HG03097 (cell line): ENCODE data around the gene CADPS.

ENCODE experiments used
- ATAC-seq: cut with Tn5 transposase; IDR thresholded peaks from one replicate; pipeline ENCODE4 v1.9.1; 2021; ENCODE audit not compliant: unreplicated experiment, low FRiP score

Gene CADPS

GRCh38 chr3:62815981-62816380 is 59.2 kb downstream of the CADPS start:
- ATAC-seq, result no peak

DNA sequence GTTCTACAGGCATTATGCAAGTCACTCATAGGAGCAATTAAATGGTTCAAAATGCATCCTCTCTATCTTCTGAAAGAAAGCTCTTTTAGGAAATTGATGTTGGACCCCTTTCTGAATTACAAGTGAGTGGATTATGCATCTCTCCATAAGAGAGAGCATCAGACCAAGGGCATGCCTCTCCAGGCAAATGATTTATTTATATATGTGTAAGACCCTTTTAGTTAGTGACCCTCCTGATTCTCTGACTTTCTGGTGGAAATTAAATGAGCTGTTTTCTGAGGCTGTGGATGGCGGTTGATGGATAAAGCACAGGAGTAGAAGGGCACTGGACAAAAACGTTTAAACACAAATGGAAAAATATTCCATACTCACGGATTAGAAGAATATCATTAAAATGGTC is 62.6 kb downstream of the CADPS start:
- no peak for ATAC-seq

GRCh38 chr3:62811119-62811518 is 64.1 kb downstream of the CADPS start:
- ATAC-seq, result no peak

GRCh38 chr3:62809369-62809768 is 65.8 kb downstream of the CADPS start:
- no peak for ATAC-seq

DNA sequence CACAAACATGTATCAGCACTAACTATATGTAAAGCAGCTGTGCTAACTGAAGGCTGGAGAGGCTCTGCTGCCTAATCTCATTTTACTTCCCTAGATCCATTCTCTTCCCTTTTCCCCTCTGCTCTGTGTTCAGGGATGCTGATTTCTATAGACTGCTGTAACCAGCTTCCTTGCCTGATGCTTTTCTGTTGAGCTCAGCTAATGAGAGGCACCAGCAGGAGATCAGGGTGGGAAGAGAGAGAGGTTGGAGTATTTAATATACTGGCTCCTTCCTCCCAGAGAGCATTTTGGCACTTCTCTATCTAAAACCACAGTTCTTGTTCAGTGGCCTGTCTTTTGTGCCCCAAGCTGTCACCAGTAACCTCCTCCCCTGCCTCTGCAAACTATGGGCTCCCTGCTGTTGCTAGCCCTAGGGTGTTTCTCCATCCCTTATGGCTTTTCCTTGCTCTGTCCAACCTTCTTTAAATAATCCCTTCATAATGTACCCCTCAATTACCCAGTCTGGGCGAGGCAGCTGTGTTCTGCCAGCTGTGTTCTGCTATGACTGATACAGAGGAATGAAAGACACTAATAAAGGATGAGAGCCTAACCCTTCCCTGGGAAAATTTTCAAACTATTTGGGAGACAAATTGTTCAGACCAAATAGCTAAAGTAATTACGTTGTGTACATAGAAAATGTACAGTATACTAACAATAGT is 69.5 kb downstream of the CADPS start:
- no peak for ATAC-seq

DNA sequence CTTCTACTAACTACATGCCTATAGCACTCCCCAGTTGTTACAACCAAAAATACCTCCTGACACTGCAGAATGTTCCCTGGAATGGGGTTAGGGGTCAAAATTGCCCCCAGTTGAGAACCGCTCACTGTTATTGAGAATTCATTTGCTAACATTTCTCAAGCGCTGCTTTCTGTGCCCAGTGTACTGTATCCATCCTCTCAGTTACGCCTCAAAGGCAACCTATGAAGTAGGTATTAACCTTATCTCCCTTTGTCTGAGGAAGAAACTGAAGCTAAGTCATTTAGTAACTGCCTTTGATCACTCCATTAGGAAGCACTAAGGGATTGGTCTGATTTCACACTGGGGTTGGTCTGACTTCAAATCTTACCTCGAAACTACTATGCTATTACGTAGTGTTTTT is 70.1 kb downstream of the CADPS start:
- no peak for ATAC-seq

GRCh38 chr3:62803276-62803675 is 71.9 kb downstream of the CADPS start:
- no peak for ATAC-seq

DNA sequence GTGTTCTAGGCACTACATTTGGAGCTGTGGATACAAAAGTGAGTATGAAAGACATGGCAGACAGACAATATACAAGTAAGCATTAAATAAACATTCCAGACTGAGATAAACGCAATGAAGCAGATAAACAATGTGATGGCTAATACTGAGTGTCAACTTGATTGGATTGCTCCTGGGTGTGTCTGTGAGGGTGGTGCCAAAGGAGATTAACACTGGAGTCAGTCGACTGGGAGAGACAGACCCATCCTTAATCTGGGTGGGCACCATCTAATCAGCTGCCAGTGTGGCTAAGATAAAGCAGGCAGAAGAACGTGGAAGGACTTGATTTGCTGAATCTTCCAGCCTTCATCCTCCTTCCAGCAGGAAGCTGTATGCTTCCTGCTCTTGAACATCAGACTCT is 77.2 kb downstream of the CADPS start:
- no peak for ATAC-seq

GRCh38 chr3:62797132-62797531 is 78.1 kb downstream of the CADPS start:
- no peak for ATAC-seq

GRCh38 chr3:62795978-62796657 is 79.1 kb downstream of the CADPS start:
- no peak for ATAC-seq

DNA sequence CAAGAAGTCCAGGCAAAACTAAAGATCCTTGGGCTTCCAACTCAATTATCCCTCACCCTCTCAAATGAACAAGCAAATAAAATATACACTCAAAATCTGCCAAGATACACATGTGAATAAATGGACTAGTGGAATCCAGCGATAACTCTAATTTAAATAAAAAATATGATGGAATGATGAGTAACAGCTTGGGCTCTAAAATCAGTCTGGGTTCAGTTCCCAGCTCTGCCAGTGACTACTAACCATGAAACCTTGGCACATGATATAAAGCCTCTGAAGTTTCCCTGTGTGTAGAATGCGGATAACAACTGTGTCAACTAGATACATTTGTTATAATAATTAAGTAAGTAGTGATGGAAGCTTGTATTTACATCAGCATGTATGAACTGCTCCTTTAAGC is 81.3 kb downstream of the CADPS start:
- ATAC-seq, result no peak

DNA sequence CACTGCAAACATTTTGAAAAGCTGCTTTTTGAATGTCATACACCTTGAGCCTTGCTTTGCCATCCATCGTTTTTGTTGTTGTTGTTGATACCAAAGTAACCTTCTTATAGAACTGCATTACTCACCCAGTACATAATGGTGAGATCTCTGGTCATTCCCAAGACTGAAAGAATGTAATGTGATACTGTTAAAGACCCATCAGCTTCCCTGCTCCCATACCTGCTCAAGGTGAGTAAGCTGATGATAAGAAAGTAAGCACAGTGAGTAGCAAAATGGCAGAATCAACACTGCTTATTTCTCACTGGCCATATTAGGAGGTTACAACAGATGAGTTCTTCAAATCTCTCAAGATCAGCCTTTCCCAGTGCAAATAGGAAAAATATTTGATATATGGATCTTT is 89.8 kb downstream of the CADPS start:
- no peak for ATAC-seq

DNA sequence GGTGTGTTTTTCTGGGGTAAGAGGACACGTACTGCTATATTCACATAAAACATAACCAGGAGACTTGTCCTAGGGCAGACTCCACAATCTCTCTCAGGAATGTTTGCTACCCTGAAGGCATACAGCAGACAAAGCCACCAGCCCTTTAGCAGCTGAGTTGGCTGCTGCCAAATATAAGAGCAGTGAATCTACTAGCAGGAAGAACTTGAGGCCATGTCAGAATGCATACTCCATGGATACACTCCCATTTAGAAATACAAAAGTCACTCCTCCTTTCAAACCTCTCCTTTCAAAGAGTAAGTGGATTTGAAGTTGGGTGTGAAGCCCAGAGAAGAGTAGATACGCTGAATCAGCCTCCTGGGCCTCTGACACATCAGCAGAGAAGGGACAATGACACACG is 94.1 kb downstream of the CADPS start:
- no peak for ATAC-seq

DNA sequence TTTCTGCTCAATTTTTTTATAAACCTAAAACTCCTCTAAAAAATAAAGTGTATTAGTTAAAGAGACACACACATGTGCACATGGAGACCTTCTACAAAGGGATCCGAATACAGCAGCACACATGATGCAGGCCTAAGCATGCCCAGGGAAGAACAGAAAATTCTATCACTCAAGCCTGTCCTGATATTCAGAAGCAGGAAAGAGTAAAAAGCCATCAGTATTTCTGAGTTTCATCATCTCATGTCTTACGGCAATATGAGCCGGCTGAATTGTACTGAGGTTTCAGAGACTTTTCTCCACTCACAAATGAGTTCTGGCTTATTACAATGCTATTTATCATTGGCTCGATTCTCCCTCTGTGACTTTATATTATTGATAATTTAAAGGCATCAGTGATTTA is 97.5 kb downstream of the CADPS start:
- ATAC-seq, result no peak

- ATAC-seq, result no peak
Measured at GRCh38 chr3:62777130-62777529, 98.1 kb downstream of the CADPS start.

DNA sequence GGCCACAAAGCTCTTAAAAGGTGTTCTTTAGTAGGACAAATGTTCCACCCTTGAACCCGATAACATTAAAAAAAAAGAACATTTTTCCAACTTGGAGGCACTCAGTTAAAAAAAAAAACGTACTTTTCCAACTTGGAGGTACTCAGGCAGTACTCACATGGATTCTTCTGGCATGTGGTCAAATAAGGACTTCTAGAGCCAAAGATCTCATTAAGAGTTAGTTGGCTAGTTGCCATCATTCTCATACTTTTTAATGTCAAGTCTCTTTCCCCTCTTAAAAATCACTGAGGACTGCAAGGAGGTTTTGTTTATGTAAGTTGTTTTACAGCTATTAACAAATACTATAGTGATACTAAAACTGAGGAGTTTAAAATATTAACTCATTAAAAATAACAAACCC is 101.0 kb downstream of the CADPS start:
- ATAC-seq, result no peak

- no peak for ATAC-seq
Measured at GRCh38 chr3:62771331-62772072, 103.7 kb downstream of the CADPS start.

DNA sequence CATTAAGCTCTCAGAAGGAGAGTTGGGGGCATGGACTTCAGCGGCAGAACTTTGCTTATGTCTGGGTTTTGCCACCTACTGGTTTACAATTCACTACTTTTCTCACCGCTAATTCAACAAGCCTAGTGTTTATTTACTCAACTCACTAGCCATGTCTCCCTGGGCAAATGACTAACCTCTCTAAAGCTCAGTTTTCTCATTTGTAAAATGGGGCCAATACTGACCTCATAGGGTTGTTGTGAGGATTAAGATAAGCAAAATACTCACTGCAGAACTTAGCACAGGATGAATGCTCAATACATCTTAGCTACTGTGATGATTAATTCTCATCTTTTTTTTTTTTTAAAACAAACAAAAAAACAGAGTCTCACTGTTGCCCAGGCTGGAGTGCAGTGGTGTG is 106.3 kb downstream of the CADPS start:
- ATAC-seq, result no peak

DNA sequence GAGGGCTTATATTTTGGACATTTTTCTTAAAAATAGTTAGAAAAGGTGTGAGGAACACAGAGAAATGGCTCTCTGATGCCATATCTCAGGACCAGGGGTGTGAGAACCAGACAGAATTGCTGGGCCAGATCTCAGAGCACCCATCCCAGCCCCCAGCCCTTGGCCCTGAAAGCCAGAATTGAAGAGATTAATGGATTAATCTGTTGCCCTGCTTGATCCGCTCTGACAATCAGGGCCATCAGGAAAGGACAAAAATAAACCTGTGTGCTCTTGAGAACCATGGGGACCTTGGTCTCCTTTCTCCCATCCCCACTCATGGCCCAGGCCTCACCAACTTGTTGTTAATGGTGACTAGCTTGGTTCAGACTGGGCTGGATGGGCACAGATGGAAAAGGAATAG is 113.5 kb downstream of the CADPS start:
- no peak for ATAC-seq

- no peak for ATAC-seq
Measured at GRCh38 chr3:62761311-62761710, 113.9 kb downstream of the CADPS start.

DNA sequence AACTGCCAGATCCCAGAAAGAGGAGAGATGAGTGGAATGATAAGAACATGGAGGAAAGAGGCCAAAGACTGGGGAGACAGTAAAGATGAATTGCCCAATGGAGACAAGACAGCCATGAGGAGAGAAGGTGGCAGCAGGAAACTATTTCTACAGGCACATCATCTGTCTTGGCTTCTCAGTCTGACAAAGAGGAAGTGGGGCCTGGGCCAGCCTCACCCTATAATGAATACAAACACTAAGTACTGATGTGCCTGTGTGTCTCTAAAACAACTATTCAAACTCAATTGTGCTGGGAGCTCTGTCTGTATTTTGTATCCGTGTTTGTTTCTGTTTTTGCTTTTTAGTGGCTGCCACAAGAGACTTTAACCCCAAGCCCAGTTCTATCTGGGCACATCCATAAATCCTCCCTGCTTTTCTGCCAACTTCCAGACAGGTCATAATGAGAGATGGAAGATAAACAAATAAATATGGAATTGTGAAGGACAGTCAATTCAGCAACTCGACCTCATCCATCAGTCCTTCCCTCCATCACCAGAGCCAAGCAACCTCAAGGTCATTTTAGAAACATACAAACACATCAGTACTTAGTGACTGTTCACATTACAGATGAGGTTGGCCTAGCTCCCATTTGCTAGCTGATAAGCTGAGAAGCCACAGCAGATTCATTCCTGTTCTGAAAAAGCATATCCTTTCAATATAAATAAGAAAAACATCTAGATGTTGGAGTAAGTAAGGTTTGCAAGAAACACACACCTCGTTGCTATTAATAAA is 116.7 kb downstream of the CADPS start:
- no peak for ATAC-seq
